ENCODE measurements around the gene FOXL1.

The FOXL1 gene

DNA sequence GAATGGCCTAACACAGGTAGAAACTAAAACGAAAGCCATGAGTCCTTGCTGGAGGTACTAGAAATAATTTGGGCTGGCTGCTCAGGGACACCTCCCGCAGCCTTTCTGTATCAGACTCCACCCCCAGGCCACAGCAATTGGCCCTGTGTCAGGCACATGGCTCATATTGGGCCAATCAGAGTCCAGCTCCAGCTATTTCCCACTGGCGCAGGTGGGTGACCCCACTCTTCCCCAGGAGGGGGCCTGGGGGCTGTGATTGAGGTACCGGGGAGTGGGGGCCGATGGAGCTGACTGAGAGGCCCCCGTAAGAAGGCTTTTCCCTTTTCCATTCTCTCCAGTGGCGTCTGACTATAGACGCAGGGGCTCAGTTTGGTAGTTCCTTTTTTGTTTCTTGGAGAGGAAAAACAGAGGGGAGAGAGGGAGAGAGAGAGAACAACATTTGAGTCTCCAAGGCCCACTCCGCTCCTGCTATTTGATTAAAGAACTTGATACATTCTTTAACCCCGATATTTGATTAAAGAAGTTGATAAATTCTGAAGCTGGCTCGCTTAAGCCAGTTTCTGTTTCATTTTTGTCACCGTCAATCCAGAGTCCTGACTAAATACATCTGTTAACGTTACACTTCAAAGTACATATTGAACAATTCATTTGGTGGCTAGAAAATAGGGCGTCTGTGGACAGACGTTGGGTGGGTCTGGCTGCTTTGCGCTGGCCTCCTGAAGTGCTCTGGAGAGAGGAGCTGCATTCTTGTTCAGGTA, 26.3 kb downstream of the FOXL1 start:
- H3K9me3 ChIP-seq: no peaks in the 10 kb centered on the region
- H3K4me1 ChIP-seq: no peaks in the 10 kb centered on the region
- H3K4me3 ChIP-seq: no peak overlapping the region
- H3K27me3 ChIP-seq (ENCODE audit: low read depth): no peaks in the 10 kb centered on the region
- DNase-seq (ENCODE audit: low spot score in 2 of 2): no peak
- no peaks in the 10 kb centered on the region for H3K36me3 ChIP-seq (replicated peaks)
- in situ Hi-C loops (cut with MboI; ENCODE audit: low sequenced_read_pairs): no loop called here

DNA sequence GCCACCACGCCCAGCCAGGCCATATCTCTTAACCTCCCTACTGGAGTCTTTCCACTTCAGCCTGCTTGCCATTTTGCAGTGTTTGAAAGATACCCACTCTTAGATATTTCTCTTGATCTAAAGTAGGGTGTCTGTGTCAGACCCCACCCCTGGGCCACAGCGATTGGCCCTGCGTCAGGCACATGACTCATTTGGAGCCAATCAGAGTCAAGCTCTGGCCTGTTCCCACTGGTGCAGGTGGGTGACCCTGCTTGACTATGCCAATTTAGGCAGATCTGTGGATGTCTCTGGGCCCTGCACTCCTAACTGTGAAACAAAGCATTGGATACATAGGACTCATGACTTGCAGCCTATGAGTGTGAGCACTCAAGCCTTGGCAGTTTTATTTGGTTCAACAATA, 27.6 kb downstream of the FOXL1 start:
- H3K27me3 ChIP-seq (ENCODE audit: low read depth): no peaks in the 10 kb centered on the region
- no peak for DNase-seq (ENCODE audit: low spot score in 2 of 2)
- H3K4me3 ChIP-seq: no peak overlapping the region
- H3K36me3 ChIP-seq (replicated peaks): no peaks in the 10 kb centered on the region
- no peaks in the 10 kb centered on the region for H3K4me1 ChIP-seq
- no peaks in the 10 kb centered on the region for H3K9me3 ChIP-seq
- in situ Hi-C loops (cut with MboI; ENCODE audit: low sequenced_read_pairs): no loop called here

DNA sequence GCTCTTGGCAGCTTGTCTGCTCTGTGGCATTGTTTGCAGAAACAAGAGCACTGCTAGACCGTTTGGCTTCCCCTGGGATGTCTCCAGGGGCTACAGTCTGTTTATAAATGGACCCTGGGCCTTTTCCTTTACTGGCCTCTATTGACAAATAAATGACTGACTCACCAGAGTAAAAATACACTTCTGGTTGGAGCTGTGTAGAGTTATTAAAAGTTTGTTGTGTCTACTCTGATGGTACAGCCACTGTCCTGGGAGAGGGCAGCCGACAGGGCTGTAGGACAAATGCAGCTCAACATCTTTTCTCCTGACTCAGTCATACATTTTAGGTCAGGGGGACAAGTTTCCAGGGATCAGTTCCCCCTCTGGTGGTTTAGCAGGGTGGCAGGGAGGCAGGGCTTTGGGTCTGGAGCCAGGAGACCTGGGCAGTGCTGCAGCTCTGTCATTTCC, 30.0 kb downstream of the FOXL1 start:
- in situ Hi-C loops (cut with MboI; ENCODE audit: low sequenced_read_pairs): no loop called here

DNA sequence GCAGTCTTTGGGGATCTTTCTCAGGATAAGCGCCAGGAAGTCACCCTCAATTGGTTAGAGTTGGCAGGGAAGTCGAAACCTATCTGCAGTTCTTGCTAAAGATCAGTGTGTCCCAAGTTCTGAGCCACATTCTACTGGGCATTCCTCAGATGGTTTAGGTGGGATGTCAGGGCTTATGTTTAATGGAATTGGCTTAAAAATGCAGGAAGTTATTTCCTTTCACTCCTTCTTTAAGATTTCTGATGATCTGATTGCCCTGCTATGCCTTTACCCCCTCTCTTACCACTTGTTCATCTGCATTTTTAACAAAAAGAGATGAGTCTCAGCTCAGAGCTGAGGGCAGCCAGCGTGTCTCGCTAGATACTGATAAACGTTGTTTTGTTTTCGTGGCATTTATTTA, 30.8 kb downstream of the FOXL1 start:
- in situ Hi-C loops (cut with MboI; ENCODE audit: low sequenced_read_pairs): no loop called here
- DNase-seq (ENCODE audit: low spot score in 2 of 2): no peak

More for the DNA sequence above, 30.0 kb downstream of the FOXL1 start:
- Histone ChIP-seq H3K4me1 (no peaks in the 10 kb centered on the region), H3K36me3 (replicated peaks) (no peaks in the 10 kb centered on the region), H3K4me3 (no peak overlapping the region), H3K9me3 (no peaks in the 10 kb centered on the region), H3K27me3 (ENCODE audit: low read depth) (no peaks in the 10 kb centered on the region; the same call in 1 of the 2 replicates)
- no peak for DNase-seq (ENCODE audit: low spot score in 2 of 2)

DNA sequence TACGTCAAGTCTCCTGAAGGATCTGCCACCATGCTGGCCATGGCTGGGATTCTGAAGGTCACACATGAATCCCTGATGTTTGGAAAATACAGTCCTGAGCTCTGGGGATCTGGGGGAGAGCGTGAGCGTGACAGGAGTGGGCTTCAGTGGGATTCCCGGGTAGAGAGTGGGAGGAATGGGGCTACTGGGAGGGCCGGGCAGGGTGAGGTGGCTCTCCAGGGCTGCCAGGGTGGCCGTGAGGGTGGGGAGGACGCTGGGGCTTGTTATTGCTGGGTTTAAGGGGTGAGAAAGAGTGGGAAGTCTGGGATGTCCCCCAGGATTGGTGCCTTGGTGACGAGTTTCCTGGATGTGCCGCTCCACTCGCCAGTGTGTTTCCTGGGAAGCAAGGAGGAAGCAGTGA, 31.3 kb downstream of the FOXL1 start:
- in situ Hi-C loops (cut with MboI; ENCODE audit: low sequenced_read_pairs): no loop called here
- no peak overlapping the region for H3K4me3 ChIP-seq

More for the DNA sequence above, 30.8 kb downstream of the FOXL1 start:
- H3K27me3 ChIP-seq (ENCODE audit: low read depth): no peaks in the 10 kb centered on the region; the same call in 1 of the 2 replicates
- H3K4me3 ChIP-seq: no peak overlapping the region
- H3K9me3 ChIP-seq: no peaks in the 10 kb centered on the region
- no peaks in the 10 kb centered on the region for H3K36me3 ChIP-seq (replicated peaks)
- H3K4me1 ChIP-seq: no peaks in the 10 kb centered on the region

DNA sequence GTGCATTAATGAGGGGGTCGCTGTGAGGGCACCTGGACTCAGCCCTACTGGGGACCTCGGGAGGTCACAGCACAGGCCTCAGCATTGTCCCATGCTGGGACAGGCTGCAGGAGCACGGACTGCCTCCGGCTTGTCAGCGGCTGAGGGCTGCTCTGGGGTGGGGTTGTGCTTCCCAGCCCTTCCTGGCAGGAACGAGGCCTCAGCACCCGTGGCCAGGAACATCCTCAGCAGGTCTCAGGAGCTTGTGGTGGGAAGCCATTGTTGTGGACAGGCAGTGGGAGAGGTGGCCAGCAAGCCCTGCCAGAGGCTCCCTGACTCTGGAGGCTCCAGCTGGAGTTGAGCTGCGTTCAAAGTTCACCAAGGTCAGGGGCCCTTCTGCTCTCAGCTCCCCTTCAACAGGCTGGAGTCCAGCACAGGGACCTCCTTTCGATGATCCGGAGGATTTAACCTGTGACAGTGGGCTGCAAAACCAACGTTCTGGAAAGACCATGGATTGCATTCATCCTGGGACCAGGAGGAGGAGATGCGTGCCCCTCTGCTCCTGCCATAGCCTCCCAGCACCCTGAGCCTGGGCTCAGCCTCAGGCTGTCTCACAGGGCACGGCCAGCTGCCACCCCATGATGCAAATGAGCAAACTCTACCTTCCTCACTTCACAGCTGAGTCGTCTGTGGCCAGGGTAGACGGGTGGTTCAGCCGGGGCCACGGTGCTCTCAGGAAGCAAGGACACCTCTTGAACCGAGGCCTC, 32.6 kb downstream of the FOXL1 start:
- in situ Hi-C loops (cut with MboI; ENCODE audit: low sequenced_read_pairs): no loop called here
- H3K36me3 ChIP-seq (replicated peaks): no peaks in the 10 kb centered on the region
- no peaks in the 10 kb centered on the region; the same call in 1 of the 2 replicates for H3K27me3 ChIP-seq (ENCODE audit: low read depth)
- no peaks in the 10 kb centered on the region for H3K9me3 ChIP-seq
- no peaks in the 10 kb centered on the region for H3K4me1 ChIP-seq
- DNase-seq (ENCODE audit: low spot score in 2 of 2): no peak
- H3K4me3 ChIP-seq: no peak overlapping the region

More for the DNA sequence above, 31.3 kb downstream of the FOXL1 start:
- H3K36me3 ChIP-seq (replicated peaks): no peaks in the 10 kb centered on the region
- H3K4me1 ChIP-seq: no peaks in the 10 kb centered on the region
- H3K27me3 ChIP-seq (ENCODE audit: low read depth): no peaks in the 10 kb centered on the region; the same call in 1 of the 2 replicates
- no peaks in the 10 kb centered on the region for H3K9me3 ChIP-seq
- no peak for DNase-seq (ENCODE audit: low spot score in 2 of 2)

DNA sequence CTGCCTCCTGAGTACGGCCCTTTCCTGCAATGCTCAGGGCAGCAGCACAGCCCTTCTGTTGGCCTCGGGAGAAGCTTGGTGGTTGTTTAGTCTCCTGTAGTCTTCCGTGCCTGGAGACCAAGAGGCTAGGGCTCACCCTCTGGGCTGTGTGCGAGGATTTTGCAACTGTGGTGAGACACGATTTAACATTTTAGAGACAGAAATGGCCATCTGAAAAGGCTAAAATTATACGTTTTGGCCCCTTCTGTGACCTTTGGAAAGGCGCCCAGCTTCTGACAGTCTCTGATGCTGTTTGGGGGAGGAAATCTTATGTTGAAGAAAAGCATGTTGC, 33.1 kb downstream of the FOXL1 start:
- Histone ChIP-seq H3K27me3 (ENCODE audit: low read depth) (no peaks in the 10 kb centered on the region; the same call in 1 of the 2 replicates), H3K36me3 (replicated peaks) (no peaks in the 10 kb centered on the region), H3K4me3 (no peak overlapping the region), H3K9me3 (no peaks in the 10 kb centered on the region), H3K4me1 (no peaks in the 10 kb centered on the region)
- no peak for DNase-seq (ENCODE audit: low spot score in 2 of 2)
- in situ Hi-C loops (cut with MboI; ENCODE audit: low sequenced_read_pairs): no loop called here

DNA sequence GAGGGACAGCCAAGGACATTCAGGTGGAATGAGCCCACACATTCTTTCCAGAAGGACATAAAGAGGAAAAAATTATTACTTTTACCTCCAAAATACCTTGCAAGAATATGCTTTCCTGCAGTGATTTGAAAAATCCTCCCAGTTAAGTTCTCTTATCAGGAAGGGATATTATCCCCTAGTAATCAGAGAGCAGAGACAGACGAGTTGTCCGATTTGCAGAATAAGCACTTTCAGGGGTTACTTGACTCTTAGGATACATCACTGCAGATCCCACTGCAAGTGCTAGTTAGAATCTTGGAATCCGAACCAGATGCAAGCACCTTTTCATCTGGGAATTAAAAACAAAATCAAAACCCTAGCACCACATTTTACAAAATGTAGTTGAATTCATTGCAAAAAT, 33.6 kb downstream of the FOXL1 start:
- in situ Hi-C loops (cut with MboI; ENCODE audit: low sequenced_read_pairs): no loop called here
- no peaks in the 10 kb centered on the region for H3K36me3 ChIP-seq (replicated peaks)
- no peaks in the 10 kb centered on the region for H3K9me3 ChIP-seq
- H3K4me1 ChIP-seq: no peaks in the 10 kb centered on the region
- H3K27me3 ChIP-seq (ENCODE audit: low read depth): no peaks in the 10 kb centered on the region; the same call in 1 of the 2 replicates
- DNase-seq (ENCODE audit: low spot score in 2 of 2): no peak
- no peak overlapping the region for H3K4me3 ChIP-seq

DNA sequence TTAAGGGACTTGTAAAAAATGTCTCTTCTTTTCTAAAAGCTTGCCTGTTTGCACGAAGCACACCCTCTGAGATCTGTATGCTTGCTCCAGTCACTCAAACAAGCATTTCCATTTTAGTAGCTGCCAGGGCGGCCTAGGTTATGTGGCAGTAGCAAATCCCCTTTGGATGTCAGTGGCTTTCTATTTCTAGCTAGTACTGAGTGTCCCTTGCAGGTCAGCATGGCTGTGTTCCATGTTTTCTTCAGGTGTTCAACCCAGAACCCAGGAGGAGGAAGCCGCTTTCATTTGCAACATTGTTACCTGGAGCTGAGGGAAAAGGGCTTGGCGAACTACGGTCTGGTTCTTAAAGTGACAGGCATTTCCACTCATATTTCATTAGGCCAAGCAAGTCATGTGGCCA, 36.4 kb downstream of the FOXL1 start:
- in situ Hi-C loops (cut with MboI; ENCODE audit: low sequenced_read_pairs): no loop called here
- Histone ChIP-seq H3K36me3 (replicated peaks) (no peaks in the 10 kb centered on the region), H3K27me3 (ENCODE audit: low read depth) (no peaks in the 10 kb centered on the region; the same call in 1 of the 2 replicates), H3K9me3 (no peaks in the 10 kb centered on the region), H3K4me3 (no peak overlapping the region), H3K4me1 (no peaks in the 10 kb centered on the region)
- no peak for DNase-seq (ENCODE audit: low spot score in 2 of 2)

DNA sequence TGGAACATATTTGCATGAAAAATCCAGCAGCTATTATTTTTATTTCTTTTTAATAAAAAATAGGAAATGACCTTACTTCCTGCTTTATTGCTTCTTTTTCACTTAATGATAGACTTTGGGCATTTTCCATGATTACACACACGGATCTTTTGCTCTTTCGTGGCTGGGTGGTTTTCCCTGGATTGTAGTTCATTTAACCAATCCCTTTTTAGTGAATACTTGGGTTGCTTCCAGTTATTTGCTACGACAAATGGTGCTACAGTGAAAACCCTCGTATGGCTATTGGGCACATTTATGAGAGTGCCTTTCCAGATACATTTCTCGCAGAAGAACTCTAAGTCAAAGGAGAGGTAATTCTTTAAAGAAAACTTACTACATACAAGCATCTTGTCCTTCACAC, 38.6 kb downstream of the FOXL1 start:
- Histone ChIP-seq H3K4me3 (no peak overlapping the region), H3K9me3 (no peaks in the 10 kb centered on the region), H3K27me3 (ENCODE audit: low read depth) (no peaks in the 10 kb centered on the region; the same call in 1 of the 2 replicates), H3K4me1 (no peaks in the 10 kb centered on the region), H3K36me3 (replicated peaks) (no peaks in the 10 kb centered on the region)
- no peak for DNase-seq (ENCODE audit: low spot score in 2 of 2)
- in situ Hi-C loops (cut with MboI; ENCODE audit: low sequenced_read_pairs): no loop called here

DNA sequence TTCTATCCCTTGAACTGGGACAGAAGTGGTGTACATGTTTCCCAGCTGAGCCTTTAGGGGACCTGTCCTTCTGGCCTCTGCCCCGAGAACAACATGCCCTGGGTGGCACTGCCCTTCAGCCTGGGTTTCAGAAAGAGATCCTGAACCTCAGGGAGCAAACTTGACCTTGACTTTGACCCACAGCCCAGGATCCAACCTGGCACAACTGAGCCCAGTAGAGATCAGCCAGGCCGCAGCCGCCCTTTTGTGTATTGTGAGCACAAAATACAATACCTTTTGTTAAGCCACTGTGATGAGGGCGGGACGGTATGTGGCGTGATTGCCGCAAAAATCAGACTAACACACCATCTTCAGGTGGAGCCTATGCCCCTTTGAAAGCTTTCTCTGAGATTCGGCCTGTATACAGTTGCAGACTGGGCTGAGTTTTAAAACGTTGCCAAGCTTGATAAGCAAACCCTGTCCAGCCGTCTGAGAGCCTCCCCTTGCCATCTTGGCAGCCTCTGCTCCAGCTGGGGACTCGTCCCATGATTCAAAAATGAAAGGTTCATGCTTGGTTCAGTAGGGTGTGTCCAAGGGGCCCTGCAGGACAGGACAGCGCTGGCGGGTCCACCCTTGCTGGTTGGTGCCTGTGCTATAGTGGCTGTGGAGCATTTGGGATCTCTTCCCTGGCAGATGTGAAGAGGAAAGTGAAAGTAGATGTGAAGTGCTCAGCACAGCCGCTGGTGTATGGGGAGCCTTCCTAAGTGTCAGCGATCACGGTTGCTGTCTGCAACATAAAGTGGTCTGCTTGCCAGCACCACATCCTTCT, 40.3 kb downstream of the FOXL1 start:
- Histone ChIP-seq H3K9me3 (no peaks in the 10 kb centered on the region), H3K4me1 (no peaks in the 10 kb centered on the region), H3K36me3 (replicated peaks) (no peaks in the 10 kb centered on the region), H3K4me3 (no peak overlapping the region), H3K27me3 (ENCODE audit: low read depth) (no peaks in the 10 kb centered on the region; the same call in 1 of the 2 replicates)
- in situ Hi-C loops (cut with MboI; ENCODE audit: low sequenced_read_pairs): no loop called here
- no peak for DNase-seq (ENCODE audit: low spot score in 2 of 2)

DNA sequence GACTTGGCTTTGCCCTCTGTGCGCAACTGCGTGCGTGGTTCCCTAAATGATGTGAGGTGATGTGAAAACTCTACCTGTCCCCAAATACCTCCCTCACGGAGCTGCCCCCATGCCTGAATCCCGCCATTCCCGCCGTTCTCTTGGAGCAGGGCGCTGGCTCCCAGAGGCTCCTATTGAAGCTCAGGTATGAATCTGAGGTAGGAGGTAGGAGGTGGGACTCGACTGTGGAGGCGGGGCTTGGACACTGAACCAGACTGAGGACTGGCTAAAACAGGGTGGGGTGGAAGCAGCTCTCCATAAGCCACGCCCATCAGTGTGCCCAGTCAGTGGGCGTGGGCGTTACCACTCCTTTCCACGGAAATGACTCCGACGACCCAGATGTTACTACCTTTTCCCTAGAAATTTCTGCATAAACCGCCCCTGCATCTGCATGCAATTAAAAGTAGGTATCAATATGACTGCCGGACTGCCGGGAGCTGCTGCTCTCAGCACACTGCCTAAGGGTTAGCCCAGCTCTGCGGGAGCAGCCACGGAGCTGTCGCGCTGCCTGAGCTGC, 41.0 kb downstream of the FOXL1 start:
- in situ Hi-C loops (cut with MboI; ENCODE audit: low sequenced_read_pairs): no loop called here
- DNase-seq (ENCODE audit: low spot score in 2 of 2): no peak
- no peaks in the 10 kb centered on the region for H3K27me3 ChIP-seq (ENCODE audit: low read depth)
- H3K4me3 ChIP-seq: no peak overlapping the region
- no peaks in the 10 kb centered on the region for H3K4me1 ChIP-seq
- no peaks in the 10 kb centered on the region for H3K36me3 ChIP-seq (replicated peaks)
- H3K9me3 ChIP-seq: no peaks in the 10 kb centered on the region

DNA sequence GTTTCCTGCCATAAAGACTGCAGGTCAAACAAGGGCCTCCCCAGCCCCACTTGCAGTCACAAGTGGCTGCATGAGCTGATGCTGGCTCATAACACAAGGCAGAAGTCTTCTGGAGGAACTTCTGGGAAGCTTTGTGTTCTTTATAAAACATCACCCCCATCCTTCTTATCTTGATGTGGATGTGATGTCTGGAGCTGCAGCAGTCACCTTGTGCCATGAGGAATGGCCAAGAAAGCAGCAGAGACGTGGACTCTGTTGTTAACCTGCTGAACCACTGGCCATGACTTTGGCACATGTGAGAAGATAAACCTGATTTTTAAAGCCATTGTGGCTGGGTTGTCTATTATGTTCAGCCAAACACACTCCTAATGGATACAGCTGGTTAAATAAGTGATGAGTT, 41.8 kb downstream of the FOXL1 start:
- no peaks in the 10 kb centered on the region for H3K4me1 ChIP-seq
- H3K4me3 ChIP-seq: no peak overlapping the region
- no peaks in the 10 kb centered on the region for H3K9me3 ChIP-seq
- no peak for DNase-seq (ENCODE audit: low spot score in 2 of 2)
- H3K36me3 ChIP-seq (replicated peaks): no peaks in the 10 kb centered on the region
- in situ Hi-C loops (cut with MboI; ENCODE audit: low sequenced_read_pairs): no loop called here
- H3K27me3 ChIP-seq (ENCODE audit: low read depth): no peaks in the 10 kb centered on the region
